Stimulated activated CD4-positive, alpha-beta T cell treated with anti-CD3 and anti-CD28 coated beads, Interleukin-1b, Interleukin-23, amount 100 ng/mL, for 4 hours (primary cell): ENCODE measurements around the gene ITGA5.
"Not testable (repeated sequence)": the region's sequence is repeated elsewhere in the genome, so short reads cannot be mapped to it uniquely, and the experiment has no call there.

ENCODE experiments used
- DNase-seq, 2 donors: peaks; one replicate each; pipeline ENCODE4 v3.0.0-alpha.2; 2020; ENCODE audit warnings: low read depth in 2 of 2

The ITGA5 gene

DNA sequence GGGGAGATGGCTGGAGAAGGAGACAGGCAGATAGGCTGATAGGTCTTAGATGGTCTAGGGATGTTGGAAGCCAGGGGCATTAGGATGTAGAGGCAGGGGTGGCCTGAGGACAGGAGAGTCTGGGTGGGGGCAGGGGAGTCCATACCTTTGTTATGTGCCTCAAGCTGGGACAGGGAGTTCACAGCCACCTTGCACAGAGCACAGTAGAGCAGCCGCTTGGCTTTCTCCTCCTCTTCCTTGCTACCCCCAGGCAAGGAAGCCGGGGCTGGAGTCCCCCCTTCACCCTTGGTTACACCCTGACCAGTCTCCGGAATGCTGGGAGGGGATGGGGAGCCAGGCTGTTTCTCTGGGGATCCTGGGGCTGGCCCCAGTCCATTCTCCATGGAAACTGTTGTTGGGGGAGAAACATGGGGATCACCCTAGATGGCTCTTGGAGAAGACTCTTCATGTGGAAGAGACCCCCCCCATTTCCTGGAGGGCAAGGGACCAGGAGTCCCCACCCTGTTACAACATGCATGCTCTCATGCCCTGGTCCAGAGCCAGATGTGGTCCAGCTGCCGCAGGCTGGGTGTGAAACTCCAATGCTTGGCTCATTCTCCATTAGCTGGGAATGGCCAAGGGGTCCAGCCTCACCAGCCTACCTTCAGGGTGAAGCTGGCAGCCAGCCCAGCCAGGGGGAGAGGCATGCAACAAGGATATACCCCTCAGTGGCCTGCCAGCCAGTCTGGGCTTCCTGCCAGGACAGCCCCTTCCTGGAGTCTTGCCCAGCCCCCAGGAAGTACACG, 47.5 kb downstream of the ITGA5 start:
- DNase-seq: no peak

DNA sequence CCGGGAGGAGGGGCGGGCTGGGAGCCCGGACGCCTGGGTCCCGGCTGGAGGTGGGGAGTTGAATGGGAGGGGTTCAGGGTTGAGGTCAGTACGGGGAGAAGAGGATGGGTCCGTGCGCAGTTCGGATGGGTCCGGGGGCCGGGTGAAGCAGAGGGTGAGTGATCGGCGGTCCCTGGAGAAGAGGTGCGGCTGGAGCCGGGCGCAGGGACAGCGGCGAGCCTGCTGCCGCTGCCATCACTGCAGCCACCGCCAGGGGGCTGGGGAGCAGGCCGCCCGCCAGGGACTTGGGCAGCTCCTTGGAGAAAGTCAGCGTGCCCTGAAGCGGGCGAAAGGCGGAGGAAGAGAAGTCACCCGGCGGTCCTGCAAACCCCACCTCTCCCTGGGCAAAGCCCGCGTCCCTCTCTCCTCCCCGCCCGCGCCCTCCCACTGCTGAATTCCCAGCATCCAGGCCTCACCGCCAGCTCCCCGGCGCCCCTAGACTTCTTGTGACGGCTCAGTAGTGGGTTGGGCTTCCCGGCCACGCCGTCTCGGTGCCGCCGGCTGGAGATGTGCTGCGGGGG, 48.8 kb downstream of the ITGA5 start:
- DNase-seq: no peak

DNA sequence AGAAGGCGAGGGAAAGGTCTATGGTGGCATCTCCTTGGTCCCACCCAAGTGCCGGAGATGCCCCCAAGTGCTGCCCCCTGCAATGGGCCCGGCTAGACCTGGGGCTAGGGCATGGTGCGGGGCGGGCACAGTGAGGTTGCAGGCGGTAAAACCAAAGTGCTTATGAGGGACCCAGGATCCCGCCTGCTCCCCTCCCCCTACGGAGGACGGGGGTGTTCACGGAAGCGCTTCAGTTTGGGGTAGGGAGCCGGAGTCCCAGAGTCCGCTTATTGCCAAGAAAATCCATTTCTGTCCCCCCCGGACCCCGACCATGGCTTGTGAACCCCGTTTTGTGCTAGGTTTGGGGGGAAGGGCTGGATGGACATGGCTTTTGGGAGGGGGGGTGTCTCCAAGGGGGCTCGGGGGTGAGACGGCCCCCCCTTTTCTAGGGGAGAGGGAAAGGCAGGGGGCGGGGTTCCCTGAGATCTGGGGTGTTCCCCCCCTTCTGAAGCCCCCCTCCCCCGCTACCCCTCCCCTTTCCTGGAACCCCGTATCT, 49.4 kb downstream of the ITGA5 start:
- DNase-seq: no peak

DNA sequence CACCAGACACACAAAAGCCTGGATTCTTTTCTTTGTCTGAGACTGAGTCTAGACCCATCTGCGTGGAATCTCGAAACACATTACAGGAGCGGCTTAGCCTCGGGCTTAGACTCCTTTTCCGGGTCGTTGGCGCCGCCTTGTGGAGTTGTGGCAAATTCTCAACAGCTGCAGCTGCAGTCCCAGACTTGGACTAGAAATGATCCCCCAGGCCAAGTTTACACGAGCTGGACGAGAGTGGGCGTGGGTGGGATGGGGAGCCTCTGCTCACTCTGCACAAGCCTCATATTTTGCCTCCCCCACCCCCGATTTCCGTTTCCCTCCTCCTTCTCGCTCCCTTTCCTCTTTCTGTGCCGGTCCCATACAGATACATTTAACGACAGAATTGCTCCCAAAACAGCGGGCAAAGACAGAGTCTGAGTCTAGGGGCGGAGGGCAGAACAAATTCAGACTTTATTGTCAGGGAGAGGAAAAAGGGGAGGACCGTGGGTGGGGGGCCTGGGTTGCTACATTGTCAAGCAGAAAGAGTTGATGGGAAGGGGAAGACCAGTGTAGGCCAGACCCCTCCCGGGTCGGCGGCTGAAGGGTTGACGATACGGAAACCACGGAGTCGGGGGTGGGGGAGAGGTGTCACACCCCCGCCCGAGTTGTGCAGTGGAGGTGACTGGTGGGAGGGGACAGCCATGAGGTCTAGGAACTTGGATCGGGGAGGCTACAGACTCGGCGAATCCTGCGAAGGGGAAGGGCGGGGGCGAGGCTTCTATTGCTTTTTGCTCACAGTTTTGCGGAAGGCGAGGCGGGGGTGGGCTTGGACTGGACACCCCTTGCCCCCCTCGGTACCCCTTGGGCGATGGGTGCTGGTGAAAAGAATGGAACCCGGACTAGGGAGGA, 50.1 kb downstream of the ITGA5 start:
- DNase-seq: peak; percentile 90 to 92

DNA sequence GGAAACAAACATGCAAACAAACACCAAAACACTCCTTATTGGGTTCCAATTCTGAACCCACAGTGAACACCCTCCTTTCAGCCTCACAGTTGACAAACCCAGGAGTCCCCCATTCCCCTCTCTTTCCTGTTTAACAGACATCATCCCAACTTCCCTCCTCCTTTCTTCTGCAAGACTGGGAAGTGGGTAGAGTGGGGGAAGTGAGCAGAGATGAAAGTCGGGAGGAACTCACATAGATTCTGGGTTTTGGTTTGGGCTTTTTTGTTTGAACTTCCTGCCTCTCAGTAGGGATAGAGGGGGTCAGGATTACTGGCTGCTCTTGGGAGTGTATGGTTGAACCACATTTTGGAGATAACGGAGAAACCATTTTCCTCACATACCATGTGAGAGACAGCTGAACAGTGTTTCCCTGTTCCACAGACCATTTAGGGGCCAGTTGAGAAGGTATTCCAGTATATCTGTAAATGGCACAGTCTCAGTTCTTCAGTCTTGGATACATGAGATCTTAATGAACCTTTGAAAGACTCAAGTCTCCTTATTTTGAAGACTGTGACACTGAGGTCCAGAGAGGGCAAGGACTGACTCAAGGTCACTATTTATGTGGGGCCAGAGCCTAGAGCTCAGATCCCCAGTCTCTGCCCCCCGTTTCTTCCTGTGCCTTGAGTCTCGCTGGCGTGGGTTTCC, 50.9 kb downstream of the ITGA5 start:
- no peak for DNase-seq

DNA sequence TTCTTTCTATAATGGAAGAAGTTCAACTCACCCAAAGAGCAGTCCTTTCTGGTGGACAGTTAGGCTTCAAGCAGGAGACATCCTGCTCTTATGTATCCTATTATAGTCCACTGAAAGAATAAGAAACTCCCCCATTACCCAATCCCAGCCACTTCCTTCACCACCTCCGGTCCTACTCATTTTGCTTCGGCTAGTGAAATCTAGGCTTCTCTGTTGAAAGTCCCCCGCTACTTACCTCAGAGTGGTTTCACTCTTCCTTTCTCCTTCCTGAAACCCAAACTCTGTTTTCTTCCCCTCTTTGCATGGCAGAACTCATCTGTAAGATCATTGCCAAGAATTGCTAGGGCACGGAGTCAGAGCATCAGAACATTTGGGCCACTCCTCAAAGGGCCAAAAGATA, 54.7 kb downstream of the ITGA5 start, which contains the start of gene GPR84:
Gene GPR84, minus strand, starts transcription at position 74 of the 400 bp plus-strand sequence. CDS start 635 bp downstream, outside the sequence.
- no peak for DNase-seq

DNA sequence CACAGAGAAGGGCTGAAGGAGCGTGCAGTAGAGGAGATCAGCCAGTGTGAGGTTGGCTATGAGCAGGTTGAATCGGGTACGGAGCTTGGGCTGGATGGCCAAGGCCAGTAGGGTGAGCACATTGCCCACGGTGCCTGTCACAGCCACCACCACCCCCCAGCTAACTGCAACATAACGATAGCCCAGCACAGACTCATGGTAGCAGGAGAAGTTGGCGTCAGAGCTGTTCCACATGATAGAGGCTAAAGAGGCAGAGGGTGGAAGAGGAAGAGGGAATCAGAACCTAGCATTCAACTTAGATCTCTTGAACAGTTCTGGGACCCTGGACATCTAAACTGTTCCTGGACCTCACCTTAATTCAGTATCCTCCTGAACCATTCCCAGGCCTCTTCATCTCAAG, 55.4 kb downstream of the ITGA5 start:
- no peak for DNase-seq

DNA sequence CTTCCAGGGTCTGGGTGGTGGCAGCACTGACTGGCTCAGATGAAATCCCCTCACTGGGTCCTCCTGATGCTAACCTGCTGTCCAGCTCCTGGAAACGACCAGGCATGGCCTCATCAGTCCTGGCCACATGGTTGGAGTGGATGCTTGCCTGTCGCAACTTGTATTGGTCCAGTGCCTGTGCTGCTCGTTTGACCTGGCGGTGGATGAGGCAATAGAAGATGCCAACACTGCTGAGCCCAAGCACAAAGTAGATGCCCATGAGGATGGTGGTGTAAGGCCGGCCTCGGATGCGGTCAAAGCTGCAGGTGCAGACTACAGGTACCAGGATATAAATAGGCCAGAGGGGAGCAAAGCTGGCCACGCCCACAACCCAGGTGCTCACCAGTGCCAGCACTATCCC, 56.0 kb downstream of the ITGA5 start:
- DNase-seq: no peak

DNA sequence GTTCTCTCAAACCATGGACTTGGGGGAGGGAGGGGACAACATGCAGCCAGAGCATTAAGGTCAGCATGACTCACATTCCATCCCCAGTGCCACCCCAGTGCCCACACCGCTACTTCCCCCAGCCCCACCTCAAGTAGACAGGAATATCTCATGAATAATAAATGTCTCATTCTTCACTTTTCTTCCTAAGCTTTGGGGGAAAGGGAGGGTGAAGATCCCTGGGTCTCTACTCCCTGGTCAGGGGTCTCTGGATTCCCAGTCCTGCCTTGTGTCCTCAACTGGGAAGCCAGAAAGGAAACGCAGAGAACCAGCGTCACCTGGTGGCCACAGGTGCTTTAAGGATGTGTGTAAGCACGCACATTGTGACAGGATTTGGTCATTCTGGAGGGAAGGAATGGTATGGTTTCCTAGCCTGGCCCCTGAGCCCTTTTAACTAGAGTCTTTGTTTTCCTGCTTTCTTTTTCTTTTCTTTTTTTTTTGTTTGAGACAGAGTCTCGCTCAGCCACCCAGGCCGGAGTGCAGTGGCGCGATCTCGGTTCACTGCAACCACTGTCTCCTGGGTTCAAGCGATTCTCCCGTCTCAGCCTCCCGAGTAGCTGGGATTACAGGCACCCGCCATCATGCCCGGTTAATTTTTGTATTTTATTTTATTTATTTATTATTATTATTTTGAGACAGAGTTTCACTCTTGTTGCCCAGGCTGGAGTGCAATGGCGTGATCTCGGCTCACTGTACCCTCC, 58.2 kb downstream of the ITGA5 start:
- DNase-seq: peak; percentile 37 to 54

DNA sequence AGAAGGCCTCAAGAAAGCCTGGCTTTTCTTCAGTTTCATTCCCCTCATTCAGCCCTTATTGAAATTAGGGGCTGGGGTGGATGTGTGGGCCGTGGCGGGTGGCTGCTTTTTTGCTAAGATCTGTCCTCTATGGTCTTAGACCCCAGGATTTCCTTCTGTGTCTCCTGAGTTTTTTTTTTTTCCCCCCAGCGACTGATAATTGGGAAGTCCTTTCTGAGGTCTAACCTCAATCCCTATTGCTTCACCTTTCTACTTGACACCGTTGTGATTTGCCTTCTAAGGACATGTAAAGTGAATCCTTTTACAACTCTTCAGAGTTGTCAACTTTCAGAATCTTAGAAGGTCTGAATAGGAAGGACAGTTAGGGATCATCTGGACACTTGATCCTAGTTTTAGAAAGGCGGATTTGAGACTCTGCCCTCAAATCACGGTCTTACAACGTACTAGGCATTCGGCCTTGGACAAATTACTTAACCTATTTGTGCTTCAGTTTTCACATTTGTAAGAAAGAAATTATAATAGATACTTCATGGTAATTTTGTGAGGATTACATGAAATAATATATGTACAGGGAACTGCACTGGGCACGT, 59.2 kb downstream of the ITGA5 start:
- no peak for DNase-seq

DNA sequence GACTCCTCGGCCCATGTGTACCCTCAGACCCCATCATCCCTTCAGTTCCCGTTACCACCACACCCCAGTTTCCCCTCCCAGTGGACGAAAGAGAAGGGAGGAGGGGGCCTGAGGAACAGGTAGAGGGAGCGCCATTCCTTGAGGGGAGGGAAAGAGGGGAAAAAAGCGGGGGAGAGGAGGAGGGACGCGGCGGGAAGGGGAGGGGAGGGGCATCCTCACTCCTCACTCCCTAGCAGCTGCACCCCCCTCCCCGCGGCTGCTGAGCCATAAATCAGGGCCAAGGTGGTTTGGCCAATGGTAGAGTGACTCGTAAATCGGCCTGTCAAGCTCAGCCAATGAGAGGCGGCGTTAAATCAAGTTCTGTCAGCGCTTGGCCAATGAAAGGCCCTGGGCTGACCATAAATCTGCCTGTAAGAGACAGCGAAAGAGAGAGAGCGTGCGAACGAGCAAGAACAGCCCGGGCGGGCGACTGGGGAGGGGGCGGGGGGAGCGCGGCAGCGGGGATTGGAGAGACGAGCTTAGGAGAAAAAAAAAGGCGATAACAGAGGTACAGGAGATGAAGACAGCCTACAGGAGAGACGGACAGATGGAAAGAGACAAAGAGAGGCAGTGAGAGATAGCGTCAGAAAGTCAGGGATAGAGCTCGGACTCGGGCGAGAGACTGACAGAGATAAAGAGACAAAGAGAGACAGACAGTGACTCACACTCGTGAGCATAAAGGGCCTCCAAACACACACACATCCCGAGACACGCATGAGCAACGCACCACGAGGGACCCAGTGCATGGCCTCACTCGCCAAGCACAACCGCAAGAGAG, 59.9 kb downstream of the ITGA5 start:
- peak; percentile 77 to 87 for DNase-seq

DNA sequence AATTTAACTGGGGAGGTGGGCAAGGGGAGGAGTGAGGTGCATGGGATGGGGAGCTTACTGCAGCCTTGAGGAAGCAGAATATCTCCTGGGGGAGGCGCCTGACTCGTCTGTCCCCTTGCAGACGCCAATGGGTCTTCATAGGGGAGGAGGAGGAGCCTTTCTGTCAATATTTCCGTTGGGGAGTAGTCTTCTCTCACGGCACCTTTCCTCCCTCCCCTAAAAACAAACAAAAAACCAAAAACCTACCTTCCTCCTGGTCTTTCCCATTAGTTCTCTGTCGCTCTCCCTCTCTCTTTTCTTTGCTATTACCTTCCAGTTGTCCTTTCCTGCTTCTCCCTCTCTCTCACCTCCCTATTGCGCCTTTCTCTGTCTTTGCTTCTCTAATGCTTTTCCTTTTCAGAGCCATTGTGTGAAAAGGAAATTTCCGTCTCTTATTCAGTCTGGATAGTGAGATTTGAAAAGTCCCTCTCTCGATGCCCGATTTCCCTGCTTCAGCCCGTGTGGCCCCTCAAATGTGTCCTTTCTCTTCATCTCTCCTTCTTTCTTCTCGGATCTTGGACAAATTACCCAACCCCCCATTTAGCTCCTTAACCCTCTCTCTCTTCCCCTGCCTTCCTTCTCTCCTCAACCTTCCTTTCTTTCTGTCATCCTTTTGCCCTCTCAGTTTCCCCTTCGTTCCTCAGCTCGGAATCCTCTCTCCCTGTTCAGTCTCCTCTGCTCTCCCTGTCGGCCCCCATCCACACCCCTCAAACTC, 60.7 kb downstream of the ITGA5 start:
- DNase-seq: peak in 1 of 2 donors; percentile 24

DNA sequence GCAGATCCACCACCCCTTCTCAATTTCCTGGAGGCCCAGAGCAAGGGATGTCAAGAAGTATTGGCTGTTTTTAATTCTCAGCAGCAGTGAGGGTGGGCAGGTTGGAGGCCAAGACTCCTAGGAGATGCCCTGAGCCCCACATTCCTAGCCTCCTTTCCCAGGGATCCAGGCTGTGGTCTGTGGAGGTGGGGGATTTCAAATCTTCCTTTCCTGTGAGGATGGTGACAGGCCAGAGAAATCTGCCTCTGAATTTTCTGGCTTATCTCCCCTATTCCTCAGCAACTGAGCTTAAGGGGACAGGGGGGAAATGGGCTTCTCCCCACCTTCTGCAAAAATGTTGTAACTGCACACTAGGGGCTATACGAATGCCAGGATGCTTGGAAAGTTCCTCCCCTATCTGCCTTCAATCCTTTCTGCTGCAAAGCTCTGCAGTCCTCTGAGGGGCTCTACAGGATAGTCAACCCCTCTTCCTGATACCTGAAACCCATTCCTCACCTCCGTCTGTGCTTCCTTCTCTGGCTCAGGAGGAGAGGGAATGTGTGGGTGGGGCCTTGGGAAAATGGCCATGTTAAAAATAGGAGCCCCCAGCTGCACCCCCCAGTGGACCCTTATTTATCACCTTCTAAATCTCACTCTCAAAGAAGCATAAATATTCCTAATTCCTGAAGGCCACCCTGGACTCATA, 61.4 kb downstream of the ITGA5 start:
- no peak for DNase-seq

DNA sequence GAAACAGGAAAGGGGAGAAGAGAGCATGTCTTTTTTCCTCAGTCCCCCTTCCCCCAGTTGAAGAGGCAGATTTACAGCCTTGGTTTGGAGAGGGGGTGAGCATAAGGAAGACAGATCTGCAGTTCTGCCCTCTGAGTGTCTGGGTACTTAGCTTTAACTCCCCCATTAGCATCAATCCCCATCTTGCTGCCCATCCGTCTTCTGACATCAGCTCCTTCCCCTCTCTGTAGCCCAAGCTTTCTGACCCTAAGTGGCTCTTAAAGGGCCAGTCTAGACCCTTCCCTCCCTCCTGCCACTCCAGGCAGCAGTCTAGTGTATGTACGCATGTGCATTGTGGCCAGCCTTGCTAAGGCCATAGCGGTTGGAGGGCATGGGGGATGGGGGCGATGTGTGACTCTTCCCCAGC, 62.1 kb downstream of the ITGA5 start:
- DNase-seq: no peak

DNA sequence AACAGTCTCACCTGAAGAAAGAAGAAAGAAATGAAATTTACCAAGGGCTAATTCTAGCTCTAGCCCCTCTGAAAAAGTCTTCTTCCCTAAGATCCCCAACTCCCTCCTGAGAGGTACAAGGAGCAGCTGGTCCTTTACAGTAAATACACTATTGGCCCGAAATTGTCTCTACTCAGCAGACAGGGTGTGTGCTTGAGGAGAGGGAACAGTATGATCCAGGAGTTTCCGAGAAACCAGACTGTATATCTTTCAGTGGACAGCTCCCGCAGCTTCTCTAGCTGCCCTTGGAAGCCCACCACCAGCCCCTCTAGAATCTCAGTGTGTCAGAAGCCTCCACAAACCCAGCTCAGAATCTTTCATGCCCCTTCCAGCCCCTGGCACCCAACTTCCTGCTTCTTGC, 62.8 kb downstream of the ITGA5 start:
- no peak for DNase-seq

DNA sequence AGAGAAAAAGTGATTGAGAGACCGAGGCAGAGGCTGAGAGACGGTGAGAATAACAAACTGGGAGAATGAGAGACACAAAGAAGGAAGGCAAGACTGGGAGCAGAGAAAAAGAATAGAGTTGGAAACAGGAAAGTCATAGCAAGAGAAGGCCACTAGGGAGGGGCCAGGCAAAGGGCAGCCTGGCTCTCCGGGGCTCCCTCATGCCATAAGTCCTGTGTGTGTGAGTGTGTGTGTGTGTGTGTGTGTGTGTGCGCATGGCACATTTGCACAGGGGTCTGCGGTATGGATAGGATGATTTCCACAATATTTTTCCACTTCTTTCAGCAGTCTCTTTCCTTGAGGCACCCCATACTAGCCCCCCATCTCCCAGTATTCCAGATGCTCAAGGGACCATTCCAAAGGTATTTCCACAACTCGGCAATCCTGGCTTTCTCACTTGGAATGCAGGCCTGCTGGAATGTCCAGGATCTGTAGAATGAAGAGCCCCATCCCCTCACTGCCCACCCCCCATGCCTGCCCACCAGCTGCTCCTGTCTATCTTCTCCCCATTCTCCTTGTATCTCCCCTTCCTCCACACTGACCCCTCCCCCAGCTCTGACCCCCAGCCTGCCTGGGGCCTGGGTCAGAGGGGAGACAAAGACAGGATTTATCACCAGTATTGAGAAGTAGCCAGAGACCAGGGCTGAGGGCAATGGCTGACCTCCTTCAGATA, 63.8 kb downstream of the ITGA5 start:
- DNase-seq: no peak

DNA sequence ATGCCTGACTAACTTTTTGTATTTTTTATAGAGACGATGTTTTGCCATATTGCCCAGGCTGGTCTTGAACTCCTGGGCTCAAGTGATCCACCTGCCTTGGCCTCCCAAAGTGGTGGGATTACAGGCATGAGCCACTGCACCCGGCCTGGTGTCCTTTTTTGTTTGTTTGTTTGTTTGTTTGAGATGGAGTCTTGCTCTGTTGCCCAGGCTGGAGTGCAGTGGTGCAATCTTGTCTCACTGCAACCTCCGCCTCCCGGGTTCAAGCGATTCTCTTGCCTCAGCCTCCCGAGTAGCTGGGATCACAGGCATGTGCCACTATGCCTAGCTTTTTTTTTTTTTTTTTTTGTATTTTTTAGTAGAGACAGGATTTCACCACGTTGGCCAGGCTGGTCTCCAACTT, 64.8 kb downstream of the ITGA5 start:
- DNase-seq: not testable (repeated sequence)
